Measurements from ENCODE around the gene SENP1. TPM values are rescaled to one million over a fixed set of nuclear protein-coding genes. Genes with fewer than 3 reads are reported as not detected.

SENP1 gene
- total RNA-seq, 4 donors from 2014 or later = 11.0 to 37.1 (median 16.9) TPM

DNA sequence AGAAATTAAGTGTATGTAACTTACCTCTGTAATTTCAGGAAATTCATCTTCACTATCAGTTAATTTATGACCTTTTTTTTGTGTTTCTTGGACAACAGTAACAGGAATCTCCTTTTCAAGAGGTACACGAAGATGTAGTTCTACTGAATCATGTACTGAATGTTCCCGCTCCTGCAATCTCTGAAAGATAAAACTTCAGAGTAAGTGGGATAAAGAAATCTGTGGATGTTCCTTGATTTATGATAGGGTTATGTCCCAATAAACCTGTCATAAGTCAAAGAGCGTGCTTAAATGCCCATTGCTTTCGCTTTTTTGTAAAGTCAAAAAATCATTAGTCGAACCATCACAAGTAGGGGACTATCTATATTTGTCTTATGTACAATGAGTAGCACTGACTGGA lies 40.8 kb downstream of the SENP1 start:
- Histone ChIP-seq H3K27ac (no peak overlapping the region), H3K36me3 (peaks cover 0 to 69% (median 0%) of the 10 kb centered on the region in 3 donors), H3K4me1 (no peaks in the 10 kb centered on the region), H3K27me3 (no peaks in the 10 kb centered on the region), H3K9me3 (no peaks in the 10 kb centered on the region), H3K4me3 (no peak overlapping the region)
- DNase-seq = no peak
- TF ChIP-seq, protein P1, sequence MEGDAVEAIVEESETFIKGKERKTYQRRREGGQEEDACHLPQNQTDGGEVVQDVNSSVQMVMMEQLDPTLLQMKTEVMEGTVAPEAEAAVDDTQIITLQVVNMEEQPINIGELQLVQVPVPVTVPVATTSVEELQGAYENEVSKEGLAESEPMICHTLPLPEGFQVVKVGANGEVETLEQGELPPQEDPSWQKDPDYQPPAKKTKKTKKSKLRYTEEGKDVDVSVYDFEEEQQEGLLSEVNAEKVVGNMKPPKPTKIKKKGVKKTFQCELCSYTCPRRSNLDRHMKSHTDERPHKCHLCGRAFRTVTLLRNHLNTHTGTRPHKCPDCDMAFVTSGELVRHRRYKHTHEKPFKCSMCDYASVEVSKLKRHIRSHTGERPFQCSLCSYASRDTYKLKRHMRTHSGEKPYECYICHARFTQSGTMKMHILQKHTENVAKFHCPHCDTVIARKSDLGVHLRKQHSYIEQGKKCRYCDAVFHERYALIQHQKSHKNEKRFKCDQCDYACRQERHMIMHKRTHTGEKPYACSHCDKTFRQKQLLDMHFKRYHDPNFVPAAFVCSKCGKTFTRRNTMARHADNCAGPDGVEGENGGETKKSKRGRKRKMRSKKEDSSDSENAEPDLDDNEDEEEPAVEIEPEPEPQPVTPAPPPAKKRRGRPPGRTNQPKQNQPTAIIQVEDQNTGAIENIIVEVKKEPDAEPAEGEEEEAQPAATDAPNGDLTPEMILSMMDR (IDR thresholded peaks at IDR 0.05) = no peak
- TF ChIP-seq POLR2A (IDR thresholded peaks at IDR 0.05) = no peak

DNA sequence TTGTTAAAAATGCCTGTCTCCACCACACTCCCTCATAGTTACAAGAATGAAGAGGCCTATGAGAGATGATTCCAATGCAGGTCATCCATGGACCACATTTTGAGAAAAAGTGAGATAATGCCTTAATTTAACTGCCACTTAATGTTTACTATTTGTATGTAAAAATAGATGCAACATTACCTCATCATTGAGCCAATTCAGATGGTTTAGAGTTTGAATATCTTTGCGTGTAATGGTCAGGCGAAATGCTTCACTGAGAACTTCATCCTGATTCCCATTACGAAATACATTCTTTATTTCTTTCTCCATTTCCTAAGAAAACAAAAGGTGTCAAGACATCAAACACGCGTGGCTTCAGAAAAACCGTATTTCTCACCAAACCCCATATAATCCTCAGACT lies 42.3 kb downstream of the SENP1 start:
- DNase-seq = no peak
- H3K4me1 ChIP-seq = no peaks in the 10 kb centered on the region
- no peaks in the 10 kb centered on the region for H3K9me3 ChIP-seq
- no peaks in the 10 kb centered on the region for H3K27me3 ChIP-seq
- TF ChIP-seq POLR2A (IDR thresholded peaks at IDR 0.05) = no peak
- TF ChIP-seq, protein P1 (IDR thresholded peaks at IDR 0.05) = no peak
- H3K27ac ChIP-seq = no peak overlapping the region
- peaks cover 0 to 77% (median 0%) of the 10 kb centered on the region in 3 donors for H3K36me3 ChIP-seq
- no peak overlapping the region for H3K4me3 ChIP-seq

DNA sequence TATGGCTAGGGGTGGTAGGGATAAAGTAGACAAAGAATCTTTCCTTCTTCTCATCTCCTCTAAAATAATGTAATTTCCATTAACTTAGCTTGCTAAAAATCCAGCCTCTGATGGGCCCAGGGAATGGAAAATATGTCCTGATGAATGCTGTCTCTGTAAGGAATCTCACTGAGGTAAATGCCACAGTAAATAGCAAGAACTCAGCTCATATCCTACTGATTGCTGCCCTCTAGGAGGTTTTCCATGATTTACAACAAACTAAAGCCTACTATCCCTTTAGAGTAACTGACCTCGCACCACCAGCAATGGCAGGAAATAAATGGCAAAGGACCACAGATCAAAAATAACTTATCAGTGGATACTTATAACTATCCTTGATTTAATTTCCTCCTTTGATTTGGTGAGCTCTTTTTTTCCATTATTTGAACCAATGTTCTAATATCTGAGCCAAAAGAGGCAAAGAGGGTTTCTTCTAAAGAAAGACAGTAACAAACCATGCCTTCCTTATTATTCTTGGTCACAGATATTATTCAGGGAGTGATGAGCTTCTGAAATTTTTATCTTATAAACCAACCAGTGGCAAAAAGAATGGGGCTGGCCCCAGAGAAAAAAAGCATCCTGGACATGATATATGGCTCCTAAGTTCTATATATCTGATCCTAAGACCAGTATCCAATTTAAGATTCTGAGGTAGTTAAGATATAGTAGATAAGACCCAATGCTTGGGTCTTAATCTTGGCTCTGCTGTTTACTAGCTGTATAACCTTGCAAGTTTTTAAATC lies 43.8 kb downstream of the SENP1 start:
- no peak for DNase-seq
- TF ChIP-seq, protein P1 (IDR thresholded peaks at IDR 0.05) = peak in 3 of 6 experiments; percentile 38 to 47 (median 42)
- no peak for TF ChIP-seq POLR2A (IDR thresholded peaks at IDR 0.05)
- Histone ChIP-seq H3K4me1 (no peaks in the 10 kb centered on the region), H3K9me3 (no peaks in the 10 kb centered on the region), H3K4me3 (no peak overlapping the region), H3K36me3 (peaks cover 0 to 80% (median 0%) of the 10 kb centered on the region in 3 donors), H3K27me3 (no peaks in the 10 kb centered on the region), H3K27ac (no peak overlapping the region)

DNA sequence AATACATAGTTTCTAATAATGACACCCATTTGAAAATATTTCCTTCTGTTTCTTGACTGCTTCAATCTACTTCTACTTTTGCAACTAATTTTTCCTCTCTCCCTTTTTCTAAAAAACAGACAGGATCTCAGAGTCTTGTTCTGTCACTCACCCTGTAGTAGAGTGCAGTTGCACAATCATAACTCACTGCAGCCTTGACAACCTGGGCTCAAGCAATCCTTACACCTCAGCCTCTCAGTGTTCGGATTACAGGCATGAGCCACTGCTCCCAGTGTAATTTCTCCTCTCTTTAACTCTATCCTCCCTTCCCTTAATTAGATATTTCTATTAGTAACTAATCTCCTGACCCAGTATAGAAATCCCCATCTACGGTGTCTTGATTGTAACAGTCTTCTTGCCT lies 45.4 kb downstream of the SENP1 start:
- no peaks in the 10 kb centered on the region for H3K4me1 ChIP-seq
- no peak for DNase-seq
- H3K36me3 ChIP-seq = peaks cover 0 to 69% (median 0%) of the 10 kb centered on the region in 3 donors
- H3K4me3 ChIP-seq = no peak overlapping the region
- H3K27me3 ChIP-seq = no peaks in the 10 kb centered on the region
- TF ChIP-seq, protein P1 (IDR thresholded peaks at IDR 0.05) = no peak
- TF ChIP-seq POLR2A (IDR thresholded peaks at IDR 0.05) = no peak
- H3K27ac ChIP-seq = no peak overlapping the region
- no peaks in the 10 kb centered on the region for H3K9me3 ChIP-seq

DNA sequence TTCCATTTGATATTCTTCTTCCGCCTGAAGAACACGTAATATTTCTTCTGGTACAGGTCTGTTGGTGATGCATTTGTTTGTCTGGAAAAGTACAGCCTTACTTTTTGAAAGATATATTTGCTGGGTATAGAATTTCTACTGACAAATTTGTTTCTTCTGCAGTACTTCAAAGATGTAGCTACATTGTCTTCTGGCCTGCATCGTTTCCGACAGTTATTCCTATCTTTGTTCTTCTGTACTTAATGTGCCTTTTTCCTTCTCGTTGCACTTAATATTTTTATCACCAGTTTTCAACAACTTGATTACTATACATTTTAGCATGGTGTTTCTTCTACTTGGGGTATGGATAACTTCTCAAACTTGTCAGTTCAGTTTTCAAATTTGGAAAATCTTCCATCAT lies 47.1 kb downstream of the SENP1 start:
- peaks cover 0 to 52% (median 0%) of the 10 kb centered on the region in 3 donors for H3K36me3 ChIP-seq
- H3K27ac ChIP-seq = no peak overlapping the region
- DNase-seq = no peak
- TF ChIP-seq, protein P1 (IDR thresholded peaks at IDR 0.05) = no peak
- TF ChIP-seq POLR2A (IDR thresholded peaks at IDR 0.05) = no peak
- H3K4me1 ChIP-seq = no peaks in the 10 kb centered on the region
- H3K4me3 ChIP-seq = no peak overlapping the region
- H3K9me3 ChIP-seq = no peaks in the 10 kb centered on the region
- no peaks in the 10 kb centered on the region for H3K27me3 ChIP-seq

Measured in Peyer's patch (tissue), 4 donors.